Measurements from ENCODE around the gene EIF2D.
A peak's percentile ranks its signal among the peaks of the same experiment; 100 is the strongest.

EIF2D gene

GRCh38 chr1:206593351-206593925, 18.8 kb downstream of the EIF2D start:
- TF ChIP-seq, protein P1, sequence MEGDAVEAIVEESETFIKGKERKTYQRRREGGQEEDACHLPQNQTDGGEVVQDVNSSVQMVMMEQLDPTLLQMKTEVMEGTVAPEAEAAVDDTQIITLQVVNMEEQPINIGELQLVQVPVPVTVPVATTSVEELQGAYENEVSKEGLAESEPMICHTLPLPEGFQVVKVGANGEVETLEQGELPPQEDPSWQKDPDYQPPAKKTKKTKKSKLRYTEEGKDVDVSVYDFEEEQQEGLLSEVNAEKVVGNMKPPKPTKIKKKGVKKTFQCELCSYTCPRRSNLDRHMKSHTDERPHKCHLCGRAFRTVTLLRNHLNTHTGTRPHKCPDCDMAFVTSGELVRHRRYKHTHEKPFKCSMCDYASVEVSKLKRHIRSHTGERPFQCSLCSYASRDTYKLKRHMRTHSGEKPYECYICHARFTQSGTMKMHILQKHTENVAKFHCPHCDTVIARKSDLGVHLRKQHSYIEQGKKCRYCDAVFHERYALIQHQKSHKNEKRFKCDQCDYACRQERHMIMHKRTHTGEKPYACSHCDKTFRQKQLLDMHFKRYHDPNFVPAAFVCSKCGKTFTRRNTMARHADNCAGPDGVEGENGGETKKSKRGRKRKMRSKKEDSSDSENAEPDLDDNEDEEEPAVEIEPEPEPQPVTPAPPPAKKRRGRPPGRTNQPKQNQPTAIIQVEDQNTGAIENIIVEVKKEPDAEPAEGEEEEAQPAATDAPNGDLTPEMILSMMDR (IDR thresholded peaks at IDR 0.05; ENCODE audit: unreplicated experiment in 3 of 3) = no peak
- H3K4me3 Mint-ChIP-seq = no peak overlapping the region
- H3K27me3 Mint-ChIP-seq (ENCODE audit: low read depth) = peaks cover 3% of the 10 kb centered on the region
- no peaks in the 10 kb centered on the region for H3K9me3 Mint-ChIP-seq
- H3K4me1 Mint-ChIP-seq = peaks cover 42% of the 10 kb centered on the region
- peaks cover 77% of the 10 kb centered on the region for H3K36me3 Mint-ChIP-seq (ENCODE audit: low read depth)
- no peak overlapping the region for H3K27ac Mint-ChIP-seq

DNA sequence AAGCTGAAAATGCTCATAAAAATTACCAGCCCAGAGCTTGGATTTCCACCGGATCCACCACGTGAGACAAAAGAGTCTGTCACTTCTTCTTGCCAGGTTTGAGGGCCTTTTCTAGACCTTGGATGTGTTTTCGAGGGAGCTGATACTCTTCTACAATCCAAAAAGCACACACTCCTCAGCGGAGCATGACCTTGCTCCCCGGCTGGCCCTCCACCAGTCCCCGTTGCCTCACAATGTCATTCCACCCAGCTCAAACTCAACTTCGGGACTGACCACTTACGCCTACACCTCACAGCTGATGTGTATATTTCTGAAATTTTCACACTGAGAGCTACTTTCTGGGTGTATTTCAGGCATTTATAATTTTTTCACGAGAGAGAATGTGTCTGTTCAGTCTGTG, 20.6 kb downstream of the EIF2D start:
- Mint-ChIP-seq H3K27me3 (ENCODE audit: low read depth) (peaks cover 3% of the 10 kb centered on the region), H3K4me3 (no peak overlapping the region), H3K27ac (peak overlapping the region; percentile 29 to 82 (median 68)), H3K36me3 (ENCODE audit: low read depth) (peaks cover 70% of the 10 kb centered on the region), H3K4me1 (peaks cover 58% of the 10 kb centered on the region), H3K9me3 (no peaks in the 10 kb centered on the region)
- TF ChIP-seq, protein P1 (IDR thresholded peaks at IDR 0.05; ENCODE audit: unreplicated experiment in 3 of 3) = no peak

- no peaks in the 10 kb centered on the region for H3K9me3 Mint-ChIP-seq
- no peak overlapping the region for H3K4me3 Mint-ChIP-seq
- H3K27me3 Mint-ChIP-seq (ENCODE audit: low read depth) = peaks cover 3% of the 10 kb centered on the region
- H3K4me1 Mint-ChIP-seq = peaks cover 58% of the 10 kb centered on the region
- peaks cover 68% of the 10 kb centered on the region for H3K36me3 Mint-ChIP-seq (ENCODE audit: low read depth)
- peak overlapping the region; percentile 45 to 70 (median 62) for H3K27ac Mint-ChIP-seq
- TF ChIP-seq, protein P1 (IDR thresholded peaks at IDR 0.05; ENCODE audit: unreplicated experiment in 3 of 3) = no peak
Observed at GRCh38 chr1:206591226-206591625, 21.0 kb downstream of the EIF2D start.

DNA sequence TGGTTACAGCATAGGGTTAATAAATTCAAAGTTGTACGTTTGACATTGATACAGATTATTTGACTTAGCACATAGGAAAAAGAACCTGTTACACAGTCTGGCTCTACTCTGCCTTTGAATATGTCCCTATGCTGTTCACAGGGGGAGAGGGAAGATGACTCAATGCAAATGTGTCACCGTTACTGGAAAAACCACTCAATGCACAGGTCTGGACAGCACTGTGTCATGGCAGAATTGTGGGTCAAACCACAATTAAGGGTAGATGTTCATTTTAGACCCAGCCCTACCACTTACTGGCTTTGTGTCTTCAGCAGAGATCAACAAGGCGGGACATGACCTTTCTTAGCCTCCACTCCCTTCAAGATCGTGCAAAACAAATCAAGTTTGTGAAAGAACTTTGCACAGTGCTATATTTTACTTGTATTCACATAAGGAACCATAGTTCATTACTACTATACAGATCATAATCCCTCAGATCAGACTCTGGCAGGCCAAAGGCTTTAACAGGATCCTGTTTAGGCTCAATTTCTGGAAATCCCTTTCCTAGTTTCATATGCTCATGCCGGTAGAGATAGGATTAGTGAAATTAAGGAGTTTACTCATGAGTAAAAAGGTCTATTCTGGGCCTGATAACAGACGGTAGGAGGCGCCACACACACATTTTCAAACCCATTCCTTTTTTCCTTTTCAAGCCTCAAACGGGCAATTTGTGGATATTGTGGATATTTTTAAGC, 22.1 kb downstream of the EIF2D start:
- peaks cover 58% of the 10 kb centered on the region for H3K4me1 Mint-ChIP-seq
- H3K36me3 Mint-ChIP-seq (ENCODE audit: low read depth) = peaks cover 59% of the 10 kb centered on the region
- TF ChIP-seq, protein P1 (IDR thresholded peaks at IDR 0.05; ENCODE audit: unreplicated experiment in 3 of 3) = peak in 2 of 3 experiments; percentile 22 to 28
- H3K27ac Mint-ChIP-seq = peak overlapping the region; percentile 64 to 72 (median 70)
- H3K4me3 Mint-ChIP-seq = peak overlapping the region in 1 of 3 experiments; percentile 15
- H3K9me3 Mint-ChIP-seq = no peaks in the 10 kb centered on the region
- H3K27me3 Mint-ChIP-seq (ENCODE audit: low read depth) = peaks cover 3% of the 10 kb centered on the region

GRCh38 chr1:206589206-206589605, 23.1 kb downstream of the EIF2D start:
- H3K27me3 Mint-ChIP-seq (ENCODE audit: low read depth) = peaks cover 3% of the 10 kb centered on the region
- TF ChIP-seq, protein P1 (IDR thresholded peaks at IDR 0.05; ENCODE audit: unreplicated experiment in 3 of 3) = no peak
- H3K27ac Mint-ChIP-seq = peak overlapping the region; percentile 84 to 96 (median 89)
- H3K36me3 Mint-ChIP-seq (ENCODE audit: low read depth) = peaks cover 54% of the 10 kb centered on the region
- no peaks in the 10 kb centered on the region for H3K9me3 Mint-ChIP-seq
- peak overlapping the region in 1 of 3 experiments; percentile 22 for H3K4me3 Mint-ChIP-seq
- H3K4me1 Mint-ChIP-seq = peaks cover 58% of the 10 kb centered on the region
